GM12891 (cell line): ENCODE data around the gene C1orf159.
"Not testable (repeated sequence)": the region's sequence is repeated elsewhere in the genome, so short reads cannot be mapped to it uniquely, and the experiment has no call there.

ENCODE experiments used
- POLR2A ChIP-seq: IDR thresholded peaks from 2 replicates; pipeline ENCODE4 v1.6.1; 2011; ENCODE audit warnings: low read depth, low read length, control low read depth
- POLR2AphosphoS5 ChIP-seq: IDR thresholded peaks from 2 replicates; pipeline ENCODE4 v1.6.1; 2011; ENCODE audit warnings: low read depth, low read length, control low read depth
- POU2F2 ChIP-seq: IDR thresholded peaks from 2 replicates; pipeline ENCODE4 v1.6.1; 2011; ENCODE audit warnings: low read depth, mild to moderate bottlenecking, control low read depth, low read length, moderate library complexity
- TAF1 ChIP-seq: IDR thresholded peaks from 2 replicates; pipeline ENCODE4 v1.6.1; 2011; ENCODE audit warnings: low read depth, low read length, control low read depth

GRCh38 chr1:1065940-1066304, 50.0 kb downstream of the C1orf159 start:
- not testable (repeated sequence) for TF ChIP-seq POLR2A, TAF1, POLR2AphosphoS5, POU2F2
